A549 treated with Mapracorat at 1 μM for 4 hours (cell line): ENCODE results near the gene SPRY2. TPM values are rescaled to one million over a fixed set of nuclear protein-coding genes. Genes with fewer than 3 reads are reported as not detected.

Experiments
- total RNA-seq: library from RNA; stranded (reverse); fragments of 200-300 nt; extraction: Qiagen RNA extraction; gene quantifications from 5 replicates; pipeline ENCODE4 v1.2.3, GENCODE V29; 2022

Gene SPRY2
- total RNA-seq = 12.7 to 16.1 TPM (median 14.9 TPM) in 5 replicates

GRCh38 chr13:80341101-80341755 lies at the start of gene SPRY2:
Gene SPRY2, minus strand, starts transcription at chr13:80341126. Its CDS starts 3,421 bp downstream, at chr13:80337705.

